PC-3 (cell line): ENCODE data around the gene SEMA3F. TPM values are rescaled to one million over a fixed set of nuclear protein-coding genes. Genes with fewer than 3 reads are reported as not detected.

ENCODE experiments used
- ATAC-seq: fragments of 200-7000 bp; cut with Tn5 transposase; 2 replicates; pipeline ENCODE4 v1.9.1; 2020; ENCODE audit warnings: mild to moderate bottlenecking, moderate library complexity
- BruUV-seq: library from RNA; stranded (reverse); fragments of 400-500 nt; replicated peaks from 2 replicates; lab custom pipeline; 2021; lab: Mats Ljungman, UMichigan
- CTCF ChIA-PET: fragments of 300-600 bp; sonication (Branson Sonifier 250); formaldehyde crosslinking; loops from one replicate; lab custom pipeline; 2022; ENCODE audit warnings: antibody characterized with exemption; lab: Charles Lee
- POLR2A ChIA-PET: fragments of 300-600 bp; sonication (Branson Sonifier 250); formaldehyde crosslinking; loops from one replicate; lab custom pipeline; 2022; ENCODE audit warnings: antibody characterized with exemption; ENCODE audit not compliant: unreplicated experiment; lab: Charles Lee
- DNase-seq: peaks from one replicate; pipeline ENCODE4 v3.0.0-alpha.2; 2015
- H2AFZ ChIP-seq: fragments of 300-600 bp; sonication (generic); 2 replicates; pipeline ENCODE4 v1.6.0; 2016; ENCODE audit warnings: antibody characterized with exemption, low read length
- H3F3A ChIP-seq: fragments of 300-600 bp; sonication (generic); one replicate; pipeline ENCODE4 v1.6.0; 2017; ENCODE audit warnings: antibody characterized with exemption, low read length, control low read depth, mild to moderate bottlenecking; ENCODE audit not compliant: unreplicated experiment
- H3K27ac ChIP-seq: fragments of 300-600 bp; sonication (generic); 2 replicates; pipeline ENCODE4 v1.5.1; 2016; ENCODE audit warnings: mild to moderate bottlenecking, low read length
- H3K27me3 ChIP-seq: fragments of 300-600 bp; sonication (generic); 2 replicates; pipeline ENCODE4 v1.6.1; 2016; ENCODE audit warnings: low read length, mixed read lengths
- H3K36me3 ChIP-seq: fragments of 300-600 bp; sonication (generic); 2 replicates; pipeline ENCODE4 v1.6.1; 2016; ENCODE audit warnings: low read depth, mixed run types, low read length, mixed read lengths
- H3K4me1 ChIP-seq: fragments of 300-600 bp; sonication (generic); 2 replicates; pipeline ENCODE4 v1.5.1; 2016; ENCODE audit warnings: low read length; ENCODE audit not compliant: insufficient read depth
- H3K4me2 ChIP-seq: fragments of 300-600 bp; sonication (generic); 2 replicates; pipeline ENCODE4 v1.6.0; 2016; ENCODE audit warnings: low read length
- H3K4me3 ChIP-seq: fragments of 300-600 bp; sonication (generic); 2 replicates; pipeline ENCODE4 v1.5.1; 2016; ENCODE audit warnings: mild to moderate bottlenecking, low read length, mixed read lengths
- H3K79me2 ChIP-seq: fragments of 300-600 bp; sonication (generic); 2 replicates; pipeline ENCODE4 v1.6.1; 2017; ENCODE audit warnings: low read length, mixed read lengths
- H3K9ac ChIP-seq: fragments of 300-600 bp; sonication (generic); 2 replicates; pipeline ENCODE4 v1.6.0; 2016; ENCODE audit warnings: mild to moderate bottlenecking, low read length
- H3K9me2 ChIP-seq: fragments of 300-600 bp; sonication (generic); replicated peaks from 2 replicates; pipeline ENCODE4 v1.6.1; 2016; ENCODE audit warnings: mixed run types, low read length, mixed read lengths
- H3K9me3 ChIP-seq: fragments of 300-600 bp; sonication (generic); 2 replicates; pipeline ENCODE4 v1.6.1; 2016; ENCODE audit warnings: low read length, mixed read lengths
- H4K20me1 ChIP-seq: fragments of 300-600 bp; sonication (generic); 2 replicates; pipeline ENCODE4 v1.6.1; 2016; ENCODE audit warnings: low read length, mixed read lengths
- EZH2 ChIP-seq: fragments of 300-600 bp; sonication (generic); IDR thresholded peaks from one replicate; pipeline ENCODE4 v1.6.1; 2017; ENCODE audit warnings: antibody characterized with exemption, mild to moderate bottlenecking, low read length; ENCODE audit not compliant: unreplicated experiment
- EZH2phosphoT487 ChIP-seq: fragments of 300-600 bp; sonication (generic); IDR thresholded peaks from 2 replicates; pipeline ENCODE4 v1.6.1; 2018; ENCODE audit warnings: mild to moderate bottlenecking, antibody characterized with exemption, low read length, borderline replicate concordance
- intact Hi-C: fragments of 100-400 bp; cut with micrococcal nuclease; formaldehyde crosslinking; loops from 2 replicates; pipeline ENCODE4 v1.9.0; 2023
- total RNA-seq: library from RNA; depleted of rRNA; stranded (reverse); fragments of >200 nt; gene quantifications from 2 replicates; pipeline ENCODE4 v1.2.3, GENCODE V29; 2014
- TF ChIP-seq, protein P1 (sequence below): fragments of 300-600 bp; sonication (generic); conservative IDR thresholded peaks from 2 replicates; pipeline ENCODE4 v1.5.1; 2017; ENCODE audit warnings: antibody characterized with exemption, low read depth, mild to moderate bottlenecking, low read length

SEMA3F gene
- total RNA-seq, 1 experiment from 2014 or later, result 50.5 TPM

DNA sequence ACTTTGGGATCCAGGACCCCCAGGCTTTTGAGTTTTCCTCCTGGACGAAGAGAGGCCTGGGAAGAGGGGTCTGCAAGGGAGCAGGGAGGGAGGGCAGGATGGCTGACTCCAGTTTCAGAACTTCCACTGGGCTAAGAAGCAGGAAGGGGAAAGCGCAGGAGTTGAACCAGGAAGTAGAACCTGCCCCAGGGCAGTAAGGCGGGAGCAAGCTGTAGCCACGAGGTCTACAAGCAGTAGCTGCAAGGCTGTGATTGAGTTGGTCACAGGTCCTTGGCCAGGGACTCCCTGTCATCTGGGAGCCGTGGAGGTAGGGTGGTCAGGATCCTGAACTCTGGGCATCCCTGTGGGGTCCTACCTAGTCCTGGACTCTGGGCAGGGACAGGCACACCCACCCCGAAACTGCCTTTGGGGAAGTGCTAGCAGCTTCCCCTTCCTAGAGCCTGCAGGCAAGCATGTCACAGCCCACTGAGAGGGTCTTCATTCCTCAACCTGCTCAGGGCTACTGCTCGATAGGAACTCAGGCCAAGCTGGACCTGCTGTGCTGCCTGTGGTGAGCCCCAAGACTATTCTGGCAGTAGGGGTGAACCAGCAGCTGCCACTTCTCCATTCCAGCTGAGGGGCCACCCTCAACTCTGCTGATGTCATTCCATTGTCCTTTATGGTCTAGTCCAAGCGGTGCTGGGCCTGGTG is 75.1 kb downstream of the SEMA3F start:
- ChIA-PET POLR2A (no interaction called here), CTCF (interaction anchor here (1.6 kb wide), 1 partner anchor 16 kb away, joined by 6 read pairs; no protein-coding TSS in a partner anchor)
- Histone ChIP-seq H3K27ac (no peak overlapping the region), H3K9me2 (no peaks in the 10 kb centered on the region), H3K36me3 (no peaks in the 10 kb centered on the region), H3K4me3 (no peak overlapping the region), H3K79me2 (no peaks in the 10 kb centered on the region), H3K27me3 (no peaks in the 10 kb centered on the region), H2AFZ (no peak overlapping the region), H4K20me1 (no peaks in the 10 kb centered on the region), H3K9ac (no peak overlapping the region), H3K4me1 (peaks cover 7% of the 10 kb centered on the region; the same call in 1 of the 2 replicates), H3K9me3 (no peaks in the 10 kb centered on the region), H3F3A (no peaks in the 10 kb centered on the region), H3K4me2 (no peak overlapping the region)
- ATAC-seq (no peak), DNase-seq (no peak)
- intact Hi-C loops, result no loop called here
- TF ChIP-seq EZH2phosphoT487 (no peak), EZH2 (no peak)
- TF ChIP-seq, protein P1, sequence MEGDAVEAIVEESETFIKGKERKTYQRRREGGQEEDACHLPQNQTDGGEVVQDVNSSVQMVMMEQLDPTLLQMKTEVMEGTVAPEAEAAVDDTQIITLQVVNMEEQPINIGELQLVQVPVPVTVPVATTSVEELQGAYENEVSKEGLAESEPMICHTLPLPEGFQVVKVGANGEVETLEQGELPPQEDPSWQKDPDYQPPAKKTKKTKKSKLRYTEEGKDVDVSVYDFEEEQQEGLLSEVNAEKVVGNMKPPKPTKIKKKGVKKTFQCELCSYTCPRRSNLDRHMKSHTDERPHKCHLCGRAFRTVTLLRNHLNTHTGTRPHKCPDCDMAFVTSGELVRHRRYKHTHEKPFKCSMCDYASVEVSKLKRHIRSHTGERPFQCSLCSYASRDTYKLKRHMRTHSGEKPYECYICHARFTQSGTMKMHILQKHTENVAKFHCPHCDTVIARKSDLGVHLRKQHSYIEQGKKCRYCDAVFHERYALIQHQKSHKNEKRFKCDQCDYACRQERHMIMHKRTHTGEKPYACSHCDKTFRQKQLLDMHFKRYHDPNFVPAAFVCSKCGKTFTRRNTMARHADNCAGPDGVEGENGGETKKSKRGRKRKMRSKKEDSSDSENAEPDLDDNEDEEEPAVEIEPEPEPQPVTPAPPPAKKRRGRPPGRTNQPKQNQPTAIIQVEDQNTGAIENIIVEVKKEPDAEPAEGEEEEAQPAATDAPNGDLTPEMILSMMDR, result no peak
- no TSS peak for BruUV-seq

DNA sequence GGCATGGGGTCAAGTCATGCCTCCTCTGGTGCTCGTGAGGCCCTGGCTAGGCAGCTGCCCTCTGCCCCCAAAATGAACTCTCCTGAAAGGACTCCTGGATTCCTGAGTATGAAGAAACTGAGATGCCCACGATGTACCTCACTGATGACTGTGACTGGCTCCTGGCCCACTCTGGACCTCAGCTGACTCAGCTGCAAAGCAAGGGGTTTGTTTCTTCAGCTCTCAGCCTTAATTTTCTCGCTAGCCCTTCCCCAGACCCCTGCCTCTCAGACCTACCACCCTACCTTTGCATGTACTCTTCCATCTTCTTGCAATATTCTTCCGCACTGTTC is 75.6 kb downstream of the SEMA3F start:
- Histone ChIP-seq H3K27ac (no peak overlapping the region), H4K20me1 (no peaks in the 10 kb centered on the region), H3K36me3 (no peaks in the 10 kb centered on the region), H3K4me1 (peaks cover 7% of the 10 kb centered on the region; the same call in 1 of the 2 replicates), H3F3A (no peaks in the 10 kb centered on the region), H3K4me3 (no peak overlapping the region), H3K9me2 (no peaks in the 10 kb centered on the region), H3K9me3 (no peaks in the 10 kb centered on the region), H3K9ac (no peak overlapping the region), H3K27me3 (no peaks in the 10 kb centered on the region), H2AFZ (no peak overlapping the region), H3K79me2 (no peaks in the 10 kb centered on the region), H3K4me2 (no peak overlapping the region)
- ATAC-seq, result no peak
- TF ChIP-seq, protein P1, result no peak
- TF ChIP-seq EZH2phosphoT487 (no peak), EZH2 (no peak)
- CTCF ChIA-PET, result interaction anchor here (1.6 kb wide), 1 partner anchor 16 kb away, joined by 6 read pairs; no protein-coding TSS in a partner anchor
- no peak for DNase-seq
- no TSS peak for BruUV-seq
- intact Hi-C loops, result no loop called here
- POLR2A ChIA-PET, result no interaction called here

GRCh38 chr3:50231581-50231980 is 76.5 kb downstream of the SEMA3F start:
- H3K79me2 ChIP-seq, result peaks cover 5% of the 10 kb centered on the region
- POLR2A ChIA-PET, result no interaction called here
- no peak overlapping the region for H3K4me3 ChIP-seq
- no peaks in the 10 kb centered on the region for H3K9me3 ChIP-seq
- no peak overlapping the region for H3K27ac ChIP-seq
- no peak for ATAC-seq
- peaks cover 7% of the 10 kb centered on the region; the same call in 1 of the 2 replicates for H3K4me1 ChIP-seq
- H3F3A ChIP-seq, result no peaks in the 10 kb centered on the region
- H4K20me1 ChIP-seq, result peaks cover 3% of the 10 kb centered on the region
- H3K27me3 ChIP-seq, result no peaks in the 10 kb centered on the region
- no peak overlapping the region for H3K4me2 ChIP-seq
- CTCF ChIA-PET, result no interaction called here
- DNase-seq, result no peak
- TF ChIP-seq EZH2phosphoT487 (no peak), EZH2 (no peak)
- TF ChIP-seq, protein P1, result no peak
- BruUV-seq, result no TSS peak
- H3K36me3 ChIP-seq, result no peaks in the 10 kb centered on the region
- intact Hi-C loops, result no loop called here
- H2AFZ ChIP-seq, result no peak overlapping the region
- H3K9me2 ChIP-seq, result no peaks in the 10 kb centered on the region
- H3K9ac ChIP-seq, result no peak overlapping the region
